ENCODE measurements around the gene TRIM45. TPM values are rescaled to one million over a fixed set of nuclear protein-coding genes. Genes with fewer than 3 reads are reported as not detected.
A peak's percentile ranks its signal among the peaks of the same experiment; 100 is the strongest.

Gene TRIM45
- total and polyA plus RNA-seq, 2 donors from 2014 or later, result 4.5 to 4.8 TPM

DNA sequence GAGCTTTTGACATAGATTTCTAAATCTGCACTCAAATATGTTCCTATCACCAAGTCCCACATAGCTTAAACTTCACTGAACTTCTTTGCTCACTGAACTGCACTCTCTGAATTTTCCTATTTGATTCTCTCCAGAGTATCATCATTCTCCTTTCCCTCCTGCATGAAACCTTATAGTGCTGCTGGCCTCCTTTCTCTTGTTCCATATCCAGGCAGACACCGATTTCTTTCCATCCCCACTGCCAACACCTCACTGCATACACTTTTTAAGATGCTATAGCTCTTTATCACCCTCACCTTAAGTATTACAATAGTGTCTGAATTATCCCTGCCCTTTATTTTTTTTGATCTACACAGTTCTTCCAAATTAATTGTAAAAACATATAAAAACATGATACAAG, 3.1 kb upstream of the TRIM45 start:
- no peak for DNase-seq
- H3K4me1 ChIP-seq (ENCODE audit: control insufficient read depth in 2 of 3, insufficient read depth in 2 of 3, low read depth in 1 of 3, low read length in 3 of 3), result peaks cover 2 to 8% (median 7%) of the 10 kb centered on the region in 3 donors
- intact Hi-C loops (cut with DNase I), result no loop called here
- TF ChIP-seq, protein P1, sequence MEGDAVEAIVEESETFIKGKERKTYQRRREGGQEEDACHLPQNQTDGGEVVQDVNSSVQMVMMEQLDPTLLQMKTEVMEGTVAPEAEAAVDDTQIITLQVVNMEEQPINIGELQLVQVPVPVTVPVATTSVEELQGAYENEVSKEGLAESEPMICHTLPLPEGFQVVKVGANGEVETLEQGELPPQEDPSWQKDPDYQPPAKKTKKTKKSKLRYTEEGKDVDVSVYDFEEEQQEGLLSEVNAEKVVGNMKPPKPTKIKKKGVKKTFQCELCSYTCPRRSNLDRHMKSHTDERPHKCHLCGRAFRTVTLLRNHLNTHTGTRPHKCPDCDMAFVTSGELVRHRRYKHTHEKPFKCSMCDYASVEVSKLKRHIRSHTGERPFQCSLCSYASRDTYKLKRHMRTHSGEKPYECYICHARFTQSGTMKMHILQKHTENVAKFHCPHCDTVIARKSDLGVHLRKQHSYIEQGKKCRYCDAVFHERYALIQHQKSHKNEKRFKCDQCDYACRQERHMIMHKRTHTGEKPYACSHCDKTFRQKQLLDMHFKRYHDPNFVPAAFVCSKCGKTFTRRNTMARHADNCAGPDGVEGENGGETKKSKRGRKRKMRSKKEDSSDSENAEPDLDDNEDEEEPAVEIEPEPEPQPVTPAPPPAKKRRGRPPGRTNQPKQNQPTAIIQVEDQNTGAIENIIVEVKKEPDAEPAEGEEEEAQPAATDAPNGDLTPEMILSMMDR (IDR thresholded peaks at IDR 0.05; ENCODE audit: borderline replicate concordance, extremely low read depth, insufficient read depth), result no peak
- no peak for FAIRE-seq
- H3K9ac ChIP-seq (ENCODE audit: low read length in 3 of 3), result no peak overlapping the region
- H3K27me3 ChIP-seq (ENCODE audit: control insufficient read depth, insufficient read depth, low read length), result no peaks in the 10 kb centered on the region
- H3K9me3 ChIP-seq (ENCODE audit: control insufficient read depth in 2 of 3, insufficient read depth in 1 of 3, low read length in 3 of 3), result no peaks in the 10 kb centered on the region
- no peaks in the 10 kb centered on the region for H3K36me3 ChIP-seq (ENCODE audit: control insufficient read depth in 2 of 3, insufficient read depth in 3 of 3, low read length in 3 of 3)
- no peak overlapping the region for H3K4me3 ChIP-seq (ENCODE audit: low read length in 3 of 3)
- no peak overlapping the region for H3K27ac ChIP-seq (ENCODE audit: low read depth in 2 of 2, low read length in 2 of 2)

DNA sequence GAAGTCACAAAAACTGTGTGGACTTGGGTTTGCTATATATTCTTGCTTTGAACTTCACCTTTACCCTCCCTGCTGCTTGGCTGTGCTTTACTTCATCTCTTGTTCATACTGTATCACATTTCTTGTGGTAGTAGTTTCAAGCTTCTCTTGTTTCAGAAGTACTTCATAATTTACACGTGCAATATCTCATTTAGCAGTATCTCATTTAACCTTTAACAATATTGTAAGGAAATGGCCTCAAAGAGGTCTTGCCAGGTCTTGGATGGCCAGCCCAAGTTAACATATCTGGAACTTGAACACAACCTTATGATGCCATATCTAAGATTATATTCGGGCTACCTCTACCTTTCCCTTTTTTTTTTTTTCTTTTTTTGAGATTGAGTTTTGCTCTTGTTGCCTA, 1.7 kb upstream of the TRIM45 start:
- Histone ChIP-seq H3K36me3 (ENCODE audit: control insufficient read depth in 2 of 3, insufficient read depth in 3 of 3, low read length in 3 of 3) (no peaks in the 10 kb centered on the region), H3K9me3 (ENCODE audit: control insufficient read depth in 2 of 3, insufficient read depth in 1 of 3, low read length in 3 of 3) (no peaks in the 10 kb centered on the region), H3K9ac (ENCODE audit: low read length in 3 of 3) (no peak overlapping the region), H3K4me3 (ENCODE audit: low read length in 3 of 3) (no peak overlapping the region), H3K4me1 (ENCODE audit: control insufficient read depth in 2 of 3, insufficient read depth in 2 of 3, low read depth in 1 of 3, low read length in 3 of 3) (peaks cover 2 to 8% (median 7%) of the 10 kb centered on the region in 3 donors), H3K27ac (ENCODE audit: low read depth in 2 of 2, low read length in 2 of 2) (no peak overlapping the region), H3K27me3 (ENCODE audit: control insufficient read depth, insufficient read depth, low read length) (no peaks in the 10 kb centered on the region)
- FAIRE-seq (no peak), DNase-seq (no peak)
- intact Hi-C loops (cut with DNase I), result no loop called here
- TF ChIP-seq, protein P1 (IDR thresholded peaks at IDR 0.05; ENCODE audit: borderline replicate concordance, extremely low read depth, insufficient read depth), result no peak

DNA sequence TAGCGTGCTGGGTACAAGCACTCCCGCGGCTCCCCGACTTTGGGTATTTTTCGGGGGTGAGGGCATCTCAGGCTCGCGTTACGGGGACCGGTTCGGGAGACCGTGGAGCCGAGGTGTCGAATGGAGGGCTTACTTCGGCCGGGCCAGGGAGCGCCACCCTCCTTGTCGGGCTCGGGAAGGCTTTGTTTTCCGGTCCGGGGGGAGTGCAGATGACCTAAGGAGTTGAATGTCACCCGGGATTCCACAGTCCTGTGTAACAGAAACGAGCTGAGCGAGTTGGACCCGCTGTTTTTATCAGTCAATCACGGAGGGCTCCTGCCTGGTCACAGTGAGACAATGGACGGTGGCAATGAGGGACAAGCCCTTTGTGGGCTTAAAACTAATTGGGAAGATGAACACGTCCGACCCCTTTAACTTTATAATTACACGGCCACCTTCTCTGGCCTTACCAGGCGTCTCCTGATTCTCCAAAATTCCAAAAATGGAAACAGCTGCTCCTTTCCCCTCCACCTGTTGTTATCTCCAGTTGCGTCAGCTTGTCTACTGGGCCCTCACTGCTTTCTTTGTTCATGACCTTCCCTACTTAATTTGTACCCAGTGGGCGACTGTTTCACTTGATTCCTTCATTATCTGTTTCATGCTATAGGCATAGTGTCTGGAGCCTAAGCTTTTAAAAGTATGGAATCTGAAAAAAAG, 929 bp upstream of the TRIM45 start:
- no peak for DNase-seq

More for the DNA sequence above, 929 bp upstream of the TRIM45 start:
- TF ChIP-seq, protein P1 (IDR thresholded peaks at IDR 0.05; ENCODE audit: borderline replicate concordance, extremely low read depth, insufficient read depth), result no peak
- Histone ChIP-seq H3K9me3 (ENCODE audit: control insufficient read depth in 2 of 3, insufficient read depth in 1 of 3, low read length in 3 of 3) (no peaks in the 10 kb centered on the region), H3K36me3 (ENCODE audit: control insufficient read depth in 2 of 3, insufficient read depth in 3 of 3, low read length in 3 of 3) (no peaks in the 10 kb centered on the region), H3K27ac (ENCODE audit: low read depth in 2 of 2, low read length in 2 of 2) (peak overlapping the region in 1 of 2 donors; percentile 82), H3K27me3 (ENCODE audit: control insufficient read depth, insufficient read depth, low read length) (no peaks in the 10 kb centered on the region), H3K9ac (ENCODE audit: low read length in 3 of 3) (peak overlapping the region; percentile 12 to 96 (median 95)), H3K4me1 (ENCODE audit: control insufficient read depth in 2 of 3, insufficient read depth in 2 of 3, low read depth in 1 of 3, low read length in 3 of 3) (peaks cover 2 to 8% (median 7%) of the 10 kb centered on the region in 3 donors), H3K4me3 (ENCODE audit: low read length in 3 of 3) (peak overlapping the region; percentile 36 to 97 (median 96))
- no peak for FAIRE-seq
- intact Hi-C loops (cut with DNase I), result no loop called here
